ENCODE data around the gene DLGAP1. TPM values are rescaled to one million over a fixed set of nuclear protein-coding genes. Genes with fewer than 3 reads are reported as not detected.

Gene DLGAP1
- total and polyA plus RNA-seq, 10 of the 15 experiments (the other 5 are each of a cell fraction or from before 2014, with no cell fraction given) = 0.23 to 27.6 (median 1.9) TPM

- H3K4me2 ChIP-seq (ENCODE audit: control insufficient read depth, insufficient read depth) = no peak overlapping the region
- H3K79me2 ChIP-seq (ENCODE audit: control insufficient read depth, insufficient read depth, low read length) = no peaks in the 10 kb centered on the region
- POLR2A ChIA-PET = no interaction called here
- SMC1A ChIA-PET (ENCODE audit: uncharacterized antibody, unreplicated experiment) = interaction anchor here (0.7 to 3.1 kb wide), 7 partner anchors 15 to 215 kb away, joined by 3 to 25 read pairs (median 8); no protein-coding TSS in a partner anchor
- no peaks in the 10 kb centered on the region for H3K36me3 ChIP-seq (ENCODE audit: control insufficient read depth in 2 of 2, insufficient read depth in 2 of 2, low read length in 1 of 2)
- DNase-seq (ENCODE audit: low read depth, low spot score) (no peak), ATAC-seq (no peak), FAIRE-seq (no peak)
- no peaks in the 10 kb centered on the region for H3K9me3 ChIP-seq (replicated peaks; ENCODE audit: control insufficient read depth, insufficient read depth, low read length)
- no peak overlapping the region for H3K27ac ChIP-seq (ENCODE audit: control insufficient read depth, insufficient read depth)
- RAD21 ChIA-PET (ENCODE audit: unreplicated experiment) = interaction anchor here (1.5 to 3.3 kb wide), 2 partner anchors 34 to 93 kb away, joined by 3 to 18 read pairs; no protein-coding TSS in a partner anchor
- CTCF ChIA-PET = interaction anchor here (1.4 to 2.1 kb wide), 6 partner anchors 11 to 102 kb away, joined by 3 to 8 read pairs (median 6); no protein-coding TSS in a partner anchor
- intact Hi-C loops (cut with micrococcal nuclease; ENCODE audit: unreplicated experiment) = no loop called here
- no peak overlapping the region for H2AFZ ChIP-seq (ENCODE audit: control insufficient read depth, low read depth, low read length)
- no peak for TF ChIP-seq USF2 (IDR thresholded peaks at IDR 0.05; ENCODE audit: borderline replicate concordance, low read depth, low read length)
- H3K4me1 ChIP-seq (ENCODE audit: control insufficient read depth, insufficient read depth, low read length) = no peaks in the 10 kb centered on the region
- no peak overlapping the region for H3K9ac ChIP-seq (ENCODE audit: control insufficient read depth, insufficient read depth, low read length)
- 92% methylated on average over 2 of the region's 2 CpGs for WGBS (ENCODE audit: insufficient coverage, insufficient replicate concordance, low lambda C conversion rate, missing lambda C conversion rate)
- no peak overlapping the region for H3K4me3 ChIP-seq
- no TSS peak for BruUV-seq (replicated peaks)
- in situ Hi-C loops (cut with MboI) = no loop called here
- no peaks in the 10 kb centered on the region; a peak in 1 of 4 replicates for H3K27me3 ChIP-seq (replicated peaks in 1 of 2; ENCODE audit: control insufficient read depth in 2 of 2, insufficient read depth in 2 of 2, low read length in 1 of 2)
- H4K20me1 ChIP-seq (ENCODE audit: control insufficient read depth, insufficient read depth) = no peaks in the 10 kb centered on the region
These were observed 962.4 kb downstream of the DLGAP1 start for GRCh38 chr18:3492721-3493120.

GRCh38 chr18:3491981-3492555 lies 963.0 kb downstream of the DLGAP1 start:
- WGBS (ENCODE audit: insufficient coverage, insufficient replicate concordance, low lambda C conversion rate, missing lambda C conversion rate) = 4% methylated on average over 1 of the region's 1 CpG

More at GRCh38 chr18:3491981-3492555, 963.0 kb downstream of the DLGAP1 start:
- H3K27ac ChIP-seq (ENCODE audit: control insufficient read depth, insufficient read depth) = no peak overlapping the region
- H3K9me3 ChIP-seq (replicated peaks; ENCODE audit: control insufficient read depth, insufficient read depth, low read length) = no peaks in the 10 kb centered on the region
- ATAC-seq (no peak), FAIRE-seq (no peak), DNase-seq (ENCODE audit: low read depth, low spot score) (no peak)
- RAD21 ChIA-PET (ENCODE audit: unreplicated experiment) = no interaction called here
- intact Hi-C loops (cut with micrococcal nuclease; ENCODE audit: unreplicated experiment) = no loop called here
- H3K9ac ChIP-seq (ENCODE audit: control insufficient read depth, insufficient read depth, low read length) = no peak overlapping the region
- H3K4me1 ChIP-seq (ENCODE audit: control insufficient read depth, insufficient read depth, low read length) = no peaks in the 10 kb centered on the region
- no peaks in the 10 kb centered on the region; a peak in 1 of 4 replicates for H3K27me3 ChIP-seq (replicated peaks in 1 of 2; ENCODE audit: control insufficient read depth in 2 of 2, insufficient read depth in 2 of 2, low read length in 1 of 2)
- POLR2A ChIA-PET = interaction anchor here (0.6 kb wide), 1 partner anchor 148 kb away, joined by 4 read pairs; no protein-coding TSS in a partner anchor
- no peak overlapping the region for H3K4me3 ChIP-seq
- H4K20me1 ChIP-seq (ENCODE audit: control insufficient read depth, insufficient read depth) = no peaks in the 10 kb centered on the region
- TF ChIP-seq TCF12 (IDR thresholded peaks at IDR 0.05; ENCODE audit: low read depth, low read length) (no peak), FOS (IDR thresholded peaks at IDR 0.05; ENCODE audit: borderline replicate concordance, extremely low read depth, insufficient read length) (no peak), BACH1 (IDR thresholded peaks at IDR 0.05; ENCODE audit: borderline replicate concordance) (no peak), IRF5 (IDR thresholded peaks at IDR 0.05; ENCODE audit: borderline replicate concordance) (no peak), PAX5 (IDR thresholded peaks at IDR 0.05; ENCODE audit: borderline replicate concordance, low read depth, low read length) (no peak), PRDM15 (CRISPR knock-in tag; IDR thresholded peaks at IDR 0.05) (no peak)
- BruUV-seq (replicated peaks) = no TSS peak
- CTCF ChIA-PET = interaction anchor here (1.5 kb wide), 1 partner anchor 10 kb away, joined by 5 read pairs; no protein-coding TSS in a partner anchor
- in situ Hi-C loops (cut with MboI) = no loop called here
- H3K36me3 ChIP-seq (ENCODE audit: control insufficient read depth in 2 of 2, insufficient read depth in 2 of 2, low read length in 1 of 2) = no peaks in the 10 kb centered on the region
- H3K4me2 ChIP-seq (ENCODE audit: control insufficient read depth, insufficient read depth) = no peak overlapping the region
- no peak overlapping the region for H2AFZ ChIP-seq (ENCODE audit: control insufficient read depth, low read depth, low read length)
- no peaks in the 10 kb centered on the region for H3K79me2 ChIP-seq (ENCODE audit: control insufficient read depth, insufficient read depth, low read length)
- SMC1A ChIA-PET (ENCODE audit: uncharacterized antibody, unreplicated experiment) = interaction anchor here (0.9 to 2.5 kb wide), 3 partner anchors 13 to 94 kb away, joined by 3 to 12 read pairs (median 4); no protein-coding TSS in a partner anchor
